Suprapubic skin (tissue), 4 donors: ENCODE data around the gene TMPRSS11F. TPM values are rescaled to one million over a fixed set of nuclear protein-coding genes. Genes with fewer than 3 reads are reported as not detected.

Source experiments
- total RNA-seq, 4 donors: library from RNA; depleted of rRNA; stranded (reverse); fragments of >200 nt; gene quantifications; one replicate each; pipeline ENCODE4 v1.1.0, GENCODE V29; 2016

TMPRSS11F gene
- total RNA-seq, 4 donors from 2014 or later, result 8.1 to 20.1 (median 13.0) TPM

Other genes starting within 250 kb of the TMPRSS11F start
- gene TMPRSS11D, start 245.9 kb downstream of the TMPRSS11F start, total RNA-seq, result under 1 TPM in 2 of 4 donors, not detected in 2; 0.72 to 0.73 TPM
- gene TMPRSS11A, start 166.4 kb downstream of the TMPRSS11F start, total RNA-seq, result not detected
- gene TMPRSS11B, start 115.8 kb upstream of the TMPRSS11F start, total RNA-seq, result not detected
- gene YTHDC1, start 220.2 kb upstream of the TMPRSS11F start, total RNA-seq, result 100 to 1,000 TPM in 1 of 4 donors, 10 to 100 TPM in 3; 47.2 to 146 (median 64.0) TPM